Stimulated activated CD4-positive, alpha-beta T cell treated with anti-CD3 and anti-CD28 coated beads, Interleukin-1b, Interleukin-23, amount 100 ng/mL, for 4 hours (primary cell): ENCODE data around the gene CUX1.

ENCODE experiments used
- DNase-seq, 2 donors: peaks; one replicate each; pipeline ENCODE4 v3.0.0-alpha.2; 2020; ENCODE audit warnings: low read depth in 2 of 2

Gene CUX1

DNA sequence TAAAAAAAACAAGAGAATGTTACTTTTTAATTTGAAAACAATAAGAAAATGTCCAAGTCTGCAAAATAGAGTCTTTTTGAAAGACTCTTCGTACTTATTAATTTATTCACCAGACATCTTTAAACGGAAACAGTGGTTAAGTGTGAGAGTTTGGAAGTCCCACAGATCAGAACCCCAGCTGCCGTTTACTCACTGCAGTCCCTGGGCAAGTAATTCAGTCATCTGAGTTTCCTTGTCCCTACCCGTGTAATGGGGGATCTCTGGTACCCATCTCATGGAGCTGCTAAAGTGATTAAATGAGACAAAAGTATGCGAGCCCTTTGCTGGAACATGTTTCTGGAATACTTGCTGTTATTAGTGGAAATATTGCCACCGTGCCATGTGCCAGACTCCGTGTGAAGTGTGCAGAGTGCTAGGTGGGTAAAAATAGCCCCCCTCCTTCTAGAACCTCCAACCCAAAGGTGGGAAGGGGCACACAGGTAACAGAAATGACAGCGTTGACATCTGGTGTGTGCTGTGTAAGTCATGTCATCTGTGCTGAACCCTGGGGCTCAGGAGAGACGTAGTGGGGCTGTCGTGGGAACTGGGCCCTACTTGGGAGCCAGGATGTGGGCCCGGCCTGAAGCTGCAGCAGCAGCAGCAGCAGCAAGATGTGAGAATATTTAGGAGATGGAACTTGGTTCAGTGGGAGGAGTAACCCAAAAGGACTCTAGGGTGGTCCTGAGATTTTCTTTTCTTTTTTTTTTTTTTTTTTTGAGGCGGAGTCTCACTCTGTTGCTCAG is 140.5 kb downstream of the CUX1 start:
- DNase-seq = no peak

DNA sequence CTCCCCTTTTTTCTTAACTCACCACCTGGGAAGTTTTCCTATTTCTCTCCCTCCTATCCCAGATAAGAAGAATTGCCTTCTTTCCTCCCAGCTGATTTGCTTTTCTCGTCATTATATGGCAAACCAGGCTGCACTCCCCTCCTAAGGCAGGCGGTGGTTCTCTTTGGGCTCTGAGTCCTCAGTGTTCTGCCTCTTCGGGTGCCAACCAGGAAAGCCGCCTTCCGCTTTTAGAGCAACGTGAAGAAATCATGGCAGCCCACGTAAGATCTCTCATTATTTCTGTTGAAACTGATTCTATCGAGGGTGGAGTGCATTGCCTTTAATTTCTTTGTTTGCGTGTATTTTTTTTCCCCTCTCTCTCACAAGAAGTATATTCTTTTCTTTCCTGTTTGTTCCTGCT is 141.9 kb downstream of the CUX1 start:
- DNase-seq = no peak

DNA sequence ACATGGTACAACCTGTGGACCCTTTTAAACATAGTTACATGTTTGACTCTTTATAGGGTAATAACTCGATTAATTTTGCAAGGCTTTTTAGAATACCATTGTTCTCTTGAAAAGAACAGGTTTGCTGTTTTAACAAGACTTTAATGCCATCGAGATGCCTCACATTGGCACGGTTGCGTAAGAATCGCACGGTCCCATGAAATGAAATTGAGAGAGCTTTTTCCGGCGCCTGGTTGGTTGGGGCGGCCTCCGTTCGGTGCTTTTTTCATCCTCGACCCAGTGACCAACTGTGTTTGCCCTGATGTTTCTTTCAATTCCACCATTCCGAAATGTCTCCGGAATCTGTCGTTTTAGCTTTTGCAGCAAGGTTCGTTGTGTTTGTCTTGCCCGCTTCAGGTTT is 142.4 kb downstream of the CUX1 start:
- DNase-seq = no peak

DNA sequence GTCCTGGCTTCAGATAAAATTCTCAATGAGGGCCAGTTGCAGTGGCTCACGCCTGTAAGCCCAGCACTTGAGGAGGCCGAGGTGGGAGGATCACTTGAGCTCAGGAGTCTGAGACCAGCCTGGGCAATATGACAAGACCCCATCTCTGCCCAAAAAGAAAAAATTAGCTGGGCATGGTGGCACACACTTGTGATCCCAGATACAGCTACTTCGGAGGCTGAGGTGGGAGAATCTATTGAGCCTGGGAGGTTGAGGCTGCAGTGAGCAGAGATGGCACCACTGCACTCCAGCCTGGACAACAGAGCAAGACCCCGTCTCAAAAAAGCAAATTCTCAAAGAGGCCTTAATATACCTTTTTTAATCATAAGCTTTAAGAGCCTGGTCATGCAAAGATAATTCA is 142.9 kb downstream of the CUX1 start:
- no peak for DNase-seq

DNA sequence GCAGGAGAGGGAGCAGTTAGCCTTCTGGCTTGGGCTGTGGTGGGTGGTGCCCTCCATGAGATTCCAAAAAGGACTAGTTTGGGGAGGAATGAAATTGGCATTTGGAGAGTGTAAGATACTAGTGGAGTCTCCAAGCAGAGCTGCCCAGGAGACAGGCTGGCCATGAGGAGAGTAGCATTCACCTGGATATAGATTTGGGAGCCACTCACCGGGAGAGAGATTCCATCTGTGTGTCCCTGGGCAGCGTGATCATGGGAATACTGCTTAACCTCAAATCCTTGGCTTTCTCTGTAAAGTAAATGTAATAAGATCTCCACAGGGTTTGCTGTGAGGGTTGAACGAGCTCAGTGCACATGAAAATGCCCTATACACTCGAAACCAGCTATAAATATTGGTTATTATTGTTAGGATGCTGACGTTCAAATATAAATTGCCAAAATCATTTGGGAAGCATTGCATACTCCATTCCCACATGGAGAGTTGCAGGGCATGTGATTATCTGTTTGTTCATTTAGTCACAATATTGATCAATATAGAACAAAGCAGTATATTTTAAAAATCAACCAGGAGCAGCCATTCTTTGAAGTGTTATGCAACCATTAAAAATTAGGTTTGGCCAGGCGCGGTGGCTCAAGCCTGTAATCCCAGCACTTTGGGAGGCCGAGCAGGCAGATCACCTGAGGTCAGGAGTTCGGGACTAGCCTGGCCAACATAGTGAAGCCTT is 143.7 kb downstream of the CUX1 start:
- DNase-seq = no peak

DNA sequence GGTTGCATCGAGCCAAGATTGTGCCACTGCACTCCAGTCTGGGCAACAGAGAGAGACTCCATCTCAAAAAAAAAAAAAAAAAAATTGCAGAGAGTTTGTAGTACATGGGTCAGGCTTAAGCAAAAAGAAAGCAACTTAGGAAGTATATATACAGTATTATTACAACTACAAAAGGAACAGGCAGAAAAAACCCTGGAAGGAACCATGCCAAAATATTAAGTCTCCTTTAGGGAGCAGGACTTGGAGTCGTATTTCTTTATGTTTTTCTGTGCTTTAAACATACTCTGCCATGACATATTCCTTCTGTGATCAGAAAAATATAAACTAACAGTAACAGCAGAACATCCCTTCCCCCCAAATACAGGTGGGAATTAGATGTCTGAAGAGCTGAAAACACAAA is 144.4 kb downstream of the CUX1 start:
- no peak for DNase-seq

DNA sequence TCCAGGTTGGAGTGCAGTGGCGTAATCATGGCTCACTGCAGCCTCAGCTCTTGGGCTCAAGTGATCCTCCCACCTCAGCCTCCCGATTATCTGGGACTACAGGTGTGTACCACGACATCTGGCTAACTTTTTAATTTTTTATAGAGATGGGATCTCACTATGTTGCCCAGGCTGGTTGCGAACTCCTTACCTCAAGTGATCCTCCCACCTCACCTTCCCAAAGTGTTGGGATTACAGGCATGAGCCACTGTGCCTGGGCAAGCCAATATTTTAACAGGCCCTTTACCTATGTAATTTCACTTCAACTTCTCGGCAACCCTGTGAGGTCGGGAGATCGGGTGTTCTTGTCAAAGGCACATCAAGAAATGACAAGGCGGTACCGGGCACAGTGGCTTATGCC is 146.3 kb downstream of the CUX1 start:
- no peak for DNase-seq

DNA sequence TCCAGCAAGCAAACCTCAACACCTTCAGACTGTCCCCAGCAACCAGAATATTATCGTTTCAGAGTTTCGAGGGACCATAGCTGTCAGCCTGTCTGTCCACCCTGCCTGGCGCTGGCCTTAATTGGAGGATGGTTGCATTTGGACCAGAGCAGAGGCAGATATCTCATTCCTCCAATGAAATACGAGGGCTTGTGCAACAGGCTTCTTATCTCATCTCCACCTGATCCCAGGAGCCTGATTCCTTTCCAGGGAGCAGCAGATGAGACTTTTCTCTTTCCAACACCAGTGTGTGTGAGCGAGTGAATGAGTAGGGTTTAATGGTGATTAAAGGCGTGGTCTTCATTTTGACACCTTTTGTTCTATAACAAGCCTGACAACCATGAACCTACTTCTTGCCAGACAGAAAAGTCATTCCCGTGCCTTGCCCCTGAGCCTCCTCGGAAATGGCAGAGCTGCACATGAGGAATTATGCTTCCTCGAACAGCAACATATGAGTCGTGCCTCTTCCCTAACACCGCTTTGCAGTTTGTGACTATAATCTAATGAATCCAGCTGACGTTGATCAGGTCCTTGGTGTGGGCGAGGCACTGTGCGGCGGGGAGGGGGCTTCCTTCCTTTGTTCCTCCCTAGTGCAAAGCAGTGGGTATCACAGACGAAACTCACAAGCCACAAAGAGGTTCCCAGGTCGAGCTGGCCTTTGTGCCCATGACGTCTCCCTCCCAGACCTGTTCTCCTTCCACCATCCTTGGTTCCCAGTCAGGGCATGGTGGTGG is 147.4 kb downstream of the CUX1 start:
- DNase-seq = no peak

DNA sequence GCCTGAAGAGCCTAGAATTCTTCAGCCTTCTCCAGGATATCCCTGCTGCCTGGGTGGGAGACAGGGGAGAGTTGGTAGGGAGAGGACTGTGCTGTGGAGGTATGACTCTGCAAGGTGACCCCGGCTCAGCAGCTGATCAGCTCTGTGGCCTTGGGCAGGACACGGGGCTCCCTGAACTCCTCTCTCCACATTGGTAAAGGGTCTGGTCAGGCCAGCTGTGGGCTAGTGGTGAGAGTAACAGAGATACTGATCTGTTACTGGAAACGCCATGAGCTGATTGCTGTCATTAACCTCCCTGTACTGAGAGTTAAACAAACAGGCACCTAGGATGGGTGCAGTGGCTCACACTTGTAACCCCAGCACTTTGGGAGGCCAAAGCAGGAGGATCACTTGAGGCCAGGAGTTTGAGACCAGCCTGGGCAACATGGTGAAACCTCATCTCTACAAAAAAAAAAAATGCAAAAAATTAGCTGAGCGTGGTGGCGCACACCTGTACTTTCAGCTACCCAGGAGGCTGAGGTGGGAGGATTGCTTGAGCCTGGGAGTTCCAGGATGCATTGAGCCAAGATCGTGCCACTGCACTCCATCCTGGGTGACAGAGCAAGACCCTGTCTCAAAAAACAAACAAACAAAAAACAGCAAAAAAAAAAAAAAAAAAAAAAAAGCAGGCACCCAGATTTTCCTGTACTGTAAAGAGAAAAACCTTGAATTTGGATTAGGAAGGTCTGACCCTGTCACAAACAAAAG is 151.5 kb downstream of the CUX1 start:
- DNase-seq = no peak

DNA sequence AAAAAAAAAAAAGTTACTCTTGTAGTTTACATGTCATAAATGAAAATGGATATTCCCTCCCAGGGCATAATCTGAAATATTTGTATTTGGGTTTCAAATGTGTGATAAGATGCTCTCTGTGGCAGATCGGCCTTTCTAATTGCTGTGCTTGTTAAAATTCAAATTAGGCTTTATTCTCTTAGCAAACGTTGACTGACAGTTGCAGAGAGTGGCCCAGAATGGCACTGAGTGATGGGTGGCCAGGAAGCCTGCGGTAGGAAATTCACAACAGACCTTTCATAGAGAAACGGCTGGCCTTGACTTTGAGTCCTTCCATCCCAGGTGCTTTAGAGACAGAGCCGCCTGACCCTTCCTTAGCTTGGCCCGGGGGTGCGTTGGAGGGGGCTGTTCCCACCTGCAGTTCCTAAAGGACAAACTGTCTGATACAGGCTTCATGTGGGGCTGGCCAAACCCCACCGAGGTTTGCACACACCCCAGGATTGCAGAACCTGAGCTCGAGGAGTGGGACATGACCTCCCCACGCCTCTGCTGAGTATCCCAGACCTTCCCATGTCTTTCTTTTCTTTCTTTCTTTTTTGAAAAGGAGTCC is 152.7 kb downstream of the CUX1 start:
- DNase-seq = no peak

DNA sequence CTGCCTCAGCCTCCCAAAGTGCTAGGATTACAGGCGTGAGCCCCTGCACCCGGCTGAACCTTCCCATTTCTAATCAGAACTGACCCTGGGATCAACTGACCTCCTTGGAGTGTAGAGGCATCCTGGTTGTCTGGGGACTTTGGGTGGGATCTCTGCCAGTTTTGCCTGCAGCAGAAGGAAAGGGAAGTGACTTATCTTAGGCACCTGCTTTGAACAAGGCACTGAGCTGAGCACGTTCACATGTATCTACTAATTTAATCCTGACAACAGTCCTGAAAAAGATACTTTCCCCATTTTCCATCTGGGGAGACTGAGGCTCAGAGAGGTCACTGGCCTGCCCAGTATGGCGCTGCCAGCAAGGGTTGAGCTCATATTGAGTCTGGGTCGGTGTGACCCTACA is 153.4 kb downstream of the CUX1 start:
- no peak for DNase-seq

DNA sequence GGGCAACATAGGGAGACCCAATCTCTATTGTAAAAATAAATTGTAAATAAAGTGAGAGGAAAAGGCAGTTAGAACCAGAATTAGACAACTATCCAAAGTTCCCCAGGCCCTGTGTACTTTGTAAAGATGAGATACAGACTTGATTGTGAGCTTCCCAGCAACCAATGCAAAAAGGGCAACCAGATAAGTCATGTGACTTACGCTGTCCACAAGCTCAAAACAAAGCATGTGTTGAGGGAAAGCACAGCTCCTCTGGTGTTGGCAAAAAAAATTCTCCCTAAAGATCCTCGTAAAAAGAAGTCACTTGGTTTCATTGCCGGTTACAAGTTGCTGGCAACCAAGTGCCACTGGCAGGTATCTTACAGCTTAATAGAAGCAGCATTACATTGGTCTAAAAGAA is 154.0 kb downstream of the CUX1 start:
- no peak for DNase-seq

DNA sequence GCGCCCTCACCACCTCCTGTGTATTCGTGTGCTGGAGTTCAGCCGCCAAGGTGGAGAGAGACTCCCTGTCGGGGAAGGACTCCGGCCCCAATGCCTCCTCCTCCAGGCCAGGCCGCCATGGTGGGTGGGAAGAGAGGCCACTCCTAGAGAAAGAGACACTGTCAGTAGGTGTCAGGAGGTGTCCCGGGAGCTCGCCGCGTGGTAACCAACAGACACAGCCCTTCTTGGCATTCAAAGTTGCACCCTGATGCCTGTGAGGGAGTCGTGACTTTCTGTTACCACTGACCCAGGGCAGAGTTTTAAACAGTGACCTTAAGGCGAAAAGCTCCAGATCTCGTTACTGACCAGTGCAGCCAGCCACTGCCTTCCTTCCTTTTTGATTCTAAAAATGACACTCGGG is 155.2 kb downstream of the CUX1 start:
- no peak for DNase-seq

DNA sequence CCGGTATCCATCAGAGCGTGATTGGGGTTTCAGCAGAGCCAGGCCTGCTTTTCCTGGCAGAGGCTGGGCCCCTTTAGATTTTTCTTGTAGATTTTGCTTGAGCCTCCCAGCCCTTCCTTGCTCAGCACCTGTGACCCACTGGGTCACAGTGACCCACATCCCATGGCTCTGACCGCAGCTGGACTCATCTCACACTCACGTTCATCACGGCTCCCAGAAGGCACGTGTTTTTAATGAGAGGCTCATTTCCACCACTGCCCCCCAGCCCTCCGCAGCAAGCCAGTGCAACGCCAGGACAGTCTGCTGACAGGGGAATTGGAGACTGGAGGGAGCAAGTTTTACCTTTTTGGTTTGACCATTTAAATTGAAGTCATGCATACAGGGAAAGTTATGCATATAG is 155.7 kb downstream of the CUX1 start:
- DNase-seq = no peak

DNA sequence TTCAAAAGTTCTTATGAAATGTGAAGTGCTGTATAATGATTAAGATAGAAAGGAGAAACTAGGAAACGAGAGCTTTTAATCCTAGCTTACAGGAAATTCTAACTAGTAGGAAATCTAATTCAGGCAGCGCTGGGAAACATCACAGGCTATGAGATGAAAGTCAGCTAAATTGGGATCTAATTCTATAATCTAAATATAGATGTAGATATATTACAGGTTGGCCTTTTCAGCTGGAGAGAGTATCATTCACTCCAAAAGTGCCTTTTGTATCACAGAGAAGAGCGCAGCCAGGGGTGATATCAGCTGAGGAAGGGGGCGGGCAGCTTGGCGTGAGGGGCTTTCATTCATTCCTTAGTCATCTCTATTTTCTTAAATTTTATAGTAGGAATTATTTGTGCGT is 157.0 kb downstream of the CUX1 start:
- no peak for DNase-seq

DNA sequence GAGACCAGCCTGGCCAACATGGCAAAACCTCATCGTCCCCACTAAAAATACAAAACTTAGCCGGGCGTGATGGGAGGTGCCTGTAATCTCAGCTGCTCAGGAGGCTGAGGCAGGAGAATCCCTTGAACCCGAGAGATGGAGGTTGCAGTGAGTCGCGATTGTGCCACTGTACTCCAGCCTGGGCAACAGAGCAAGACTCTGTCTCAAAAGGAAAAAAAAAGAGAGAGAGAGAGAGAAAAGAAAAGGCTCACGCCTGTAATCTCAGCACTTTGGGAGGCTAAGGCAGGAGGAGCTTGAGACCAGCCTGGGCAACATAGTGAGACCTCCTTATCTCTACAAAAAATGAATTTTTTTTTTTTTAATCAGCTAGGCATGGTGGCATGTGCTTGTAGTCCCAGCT is 157.6 kb downstream of the CUX1 start:
- no peak for DNase-seq

DNA sequence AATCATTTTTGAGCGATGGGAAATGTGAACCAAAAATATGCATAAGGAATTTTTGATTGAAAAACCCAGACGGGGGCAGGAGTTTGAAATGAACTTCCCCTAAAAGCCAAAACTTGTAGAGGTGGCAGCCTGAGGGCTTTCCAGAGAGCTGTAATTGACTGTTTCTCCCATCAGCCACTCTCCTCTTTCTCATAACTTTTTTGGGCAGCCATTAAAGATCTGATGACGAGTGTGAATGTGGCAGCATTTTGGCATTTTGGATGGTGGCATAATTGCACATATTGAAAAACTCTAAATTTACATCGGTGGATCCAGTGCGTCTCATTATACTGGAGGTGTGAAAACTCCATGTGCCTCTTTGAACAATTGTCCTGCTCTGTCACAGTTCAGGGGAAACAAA is 159.0 kb downstream of the CUX1 start:
- no peak for DNase-seq

DNA sequence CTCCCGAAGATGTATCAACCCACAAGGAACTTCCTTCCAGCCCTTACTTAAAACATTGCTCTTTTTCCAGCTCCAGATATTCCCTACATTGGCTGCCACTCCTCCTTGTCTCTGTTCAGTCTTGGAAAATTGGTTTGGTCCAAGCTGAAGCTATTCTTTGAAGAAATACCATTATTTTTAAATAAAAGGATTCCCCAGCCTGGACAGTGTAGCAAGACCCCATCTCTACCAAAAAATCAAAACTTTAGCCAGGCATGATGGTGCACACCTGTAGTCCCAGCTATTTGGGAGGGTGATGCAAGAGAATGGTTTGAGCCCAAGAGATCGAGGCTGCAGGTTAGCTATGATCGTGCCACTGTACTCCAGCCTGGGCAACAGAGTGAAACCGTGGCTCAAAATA is 159.8 kb downstream of the CUX1 start:
- DNase-seq = no peak

DNA sequence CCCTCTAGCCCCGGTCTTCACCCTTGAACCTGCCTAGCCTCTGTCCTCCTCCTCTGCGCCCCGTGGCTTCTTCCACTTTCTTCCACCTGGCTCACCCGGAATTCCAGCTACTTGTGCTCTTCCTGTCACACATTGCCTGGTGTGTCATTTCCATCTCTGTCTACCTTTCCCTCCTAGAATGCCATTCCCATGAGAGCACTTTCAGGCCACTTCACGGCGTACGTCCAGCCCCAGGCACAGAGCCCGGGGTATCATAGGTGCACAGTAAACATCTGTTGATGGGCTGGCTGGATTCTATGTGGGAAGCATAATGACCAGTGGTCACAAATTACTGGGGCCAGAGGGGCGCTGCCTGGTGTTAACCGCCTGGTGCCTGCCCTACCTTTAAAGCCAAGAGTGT is 161.3 kb downstream of the CUX1 start:
- DNase-seq = no peak

DNA sequence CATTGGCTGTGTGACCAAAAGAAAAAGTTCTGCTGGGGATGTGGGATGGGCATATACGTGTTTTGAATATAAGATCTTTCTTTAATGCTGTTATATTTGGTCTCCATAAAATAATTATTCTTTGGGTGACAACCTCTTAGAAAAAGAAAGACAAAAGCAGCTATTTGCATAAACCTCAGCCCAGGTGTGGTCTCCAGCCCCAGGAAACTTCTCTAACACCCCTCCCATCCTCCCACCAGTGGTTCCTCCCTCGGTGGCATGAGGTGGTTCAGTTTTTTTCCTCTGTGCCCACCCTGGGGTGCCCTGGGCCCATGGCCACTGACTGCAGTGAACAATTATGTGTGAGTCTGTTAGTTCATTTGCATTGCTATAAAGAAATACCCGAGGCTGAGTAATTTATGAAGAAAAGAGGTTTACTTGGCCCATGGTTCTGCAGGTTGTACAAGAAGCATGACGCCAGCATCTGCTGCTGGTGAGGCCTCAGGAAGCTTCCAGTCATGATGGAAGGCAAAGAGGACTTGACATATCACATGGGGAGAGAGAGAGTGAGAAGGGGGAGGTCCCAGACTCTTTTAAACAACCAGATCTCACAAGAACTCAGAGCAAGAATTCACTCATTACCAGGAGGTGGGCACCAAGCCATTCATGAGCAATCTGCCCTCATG is 165.9 kb downstream of the CUX1 start:
- no peak for DNase-seq
